ENCODE results near the gene TNK1.

Gene TNK1

GRCh38 chr17:7437369-7437863, 56.5 kb downstream of the TNK1 start:
- POLR2A ChIA-PET = interaction anchor here (0.7 to 2.9 kb wide), 5 partner anchors 9 to 47 kb away, joined by 3 to 19 read pairs (median 5); partner anchors contain the start of genes POLR2A, SPEM3 and ZBTB4
- CTCF ChIA-PET = interaction anchor here (0.6 to 5.3 kb wide), 31 partner anchors 10 to 392 kb away, joined by 3 to 62 read pairs (median 6); partner anchors contain the start of genes CHRNB1, NLGN2, PLSCR3 and SENP3
- H3K4me3 ChIP-seq (ENCODE audit: low read depth, low read length) = peak overlapping the region; percentile 45
- TF ChIP-seq CTCF (IDR thresholded peaks at IDR 0.05; ENCODE audit: insufficient read depth, low read length, missing control alignments) = no peak
- no peak for DNase-seq (ENCODE audit: low read depth, low spot score)

- CTCF ChIA-PET = interaction anchor here (0.9 to 5.3 kb wide), 8 partner anchors 10 to 123 kb away, joined by 3 to 62 read pairs (median 6); partner anchors contain the start of genes CHRNB1, SLC35G6, SPEM1 and TMEM95
- DNase-seq (ENCODE audit: low read depth, low spot score) = no peak
- no peak for TF ChIP-seq CTCF (IDR thresholded peaks at IDR 0.05; ENCODE audit: insufficient read depth, low read length, missing control alignments)
- POLR2A ChIA-PET = interaction anchor here (1.3 to 1.8 kb wide), 2 partner anchors 42 to 46 kb away, joined by 5 to 6 read pairs; partner anchors contain the start of genes POLR2A and ZBTB4
- H3K4me3 ChIP-seq (ENCODE audit: low read depth, low read length) = peak overlapping the region; percentile 47
Measured at GRCh38 chr17:7437950-7438614, 57.2 kb downstream of the TNK1 start.

GRCh38 chr17:7438656-7439460, 58.0 kb downstream of the TNK1 start:
- no peak for TF ChIP-seq CTCF (IDR thresholded peaks at IDR 0.05; ENCODE audit: insufficient read depth, low read length, missing control alignments)
- ChIA-PET CTCF (interaction anchor here (0.9 to 5.3 kb wide), 6 partner anchors 9 to 122 kb away, joined by 3 to 62 read pairs (median 5); partner anchors contain the start of genes CHRNB1, SLC35G6 and TMEM95), POLR2A (interaction anchor here (1.3 kb wide), 1 partner anchor 46 kb away, joined by 5 read pairs; the partner anchor contains the start of gene POLR2A)
- DNase-seq (ENCODE audit: low read depth, low spot score) = no peak
- H3K4me3 ChIP-seq (ENCODE audit: low read depth, low read length) = peak overlapping the region; percentile 38
